K562 (cell line): Measurements from ENCODE around the gene PHF24. TPM values are rescaled to one million over a fixed set of nuclear protein-coding genes. Genes with fewer than 3 reads are reported as not detected.
A peak's percentile ranks its signal among the peaks of the same experiment; 100 is the strongest.

Experiments
- BCOR ChIP-seq: fragments of 450-650 bp; IDR thresholded peaks from 2 replicates; pipeline ENCODE4 v1.6.1; 2016
- CBFB ChIP-seq: sonication (generic); formaldehyde crosslinking; IDR thresholded peaks from 2 replicates; pipeline ENCODE4 v1.4.0; 2020; ENCODE audit warnings: mild to moderate bottlenecking, missing genetic modification reagents
- E2F1 ChIP-seq: sonication (generic); formaldehyde crosslinking; IDR thresholded peaks from 2 replicates; pipeline ENCODE4 v1.8.1; 2023; ENCODE audit warnings: mild to moderate bottlenecking, missing genetic modification reagents, moderate library complexity
- HNRNPH1 ChIP-seq: fragments of 200-400 bp; formaldehyde crosslinking; optimal IDR thresholded peaks from 2 replicates; pipeline ENCODE3; 2017; ENCODE audit warnings: low read depth, mild to moderate bottlenecking, low read length, moderate library complexity
- HNRNPL ChIP-seq: fragments of 200-400 bp; formaldehyde crosslinking; IDR thresholded peaks from 2 replicates; pipeline ENCODE4 v1.6.1; 2017; ENCODE audit warnings: low read depth, mild to moderate bottlenecking, low read length
- HNRNPUL1 ChIP-seq: fragments of 200-400 bp; formaldehyde crosslinking; IDR thresholded peaks from 2 replicates; pipeline ENCODE4 v1.6.1; 2017; ENCODE audit warnings: low read length
- MCM7 ChIP-seq, 2 experiments: fragments of 450-650 bp; IDR thresholded peaks; 2 replicates each; pipeline ENCODE4 v1.6.1; 2016 to 2018
- MEF2D ChIP-seq: conservative IDR thresholded peaks from 2 replicates; pipeline ENCODE4 v1.6.1; 2016; ENCODE audit warnings: low read depth, missing genetic modification characterization, missing compliant biosample characterization
- OTX1 ChIP-seq: fragments of 450-650 bp; formaldehyde crosslinking; IDR thresholded peaks from 2 replicates; pipeline ENCODE4 v1.4.0; 2022; ENCODE audit warnings: mild to moderate bottlenecking
- RAD21 ChIP-seq, 2 experiments: fragments of 250-450 bp in 1 of 2; fragments of 450-650 bp in 1 of 2; sonication (Bioruptor Pico) in 1 of 2; formaldehyde crosslinking in 1 of 2; IDR thresholded peaks in 1 of 2; conservative IDR thresholded peaks in 1 of 2; 2 replicates each; pipeline versions ENCODE4 v1.4.0 to v1.8.0; 2020 to 2022; ENCODE audit warnings: mild to moderate bottlenecking in 2 of 2, moderate library complexity in 1 of 2
- RCOR1 ChIP-seq, 2 experiments: IDR thresholded peaks; 2 replicates each; pipeline ENCODE4 v1.6.1; 2012; ENCODE audit warnings: low read depth in 2 of 2, low read length in 2 of 2, borderline replicate concordance in 1 of 2, improper control_type of control experiment in 1 of 2
- RHOXF2B ChIP-seq: fragments of 250-450 bp; sonication (Bioruptor Pico); conservative IDR thresholded peaks from 2 replicates; pipeline ENCODE4 v1.5.1; 2021
- SAFB2 ChIP-seq: fragments of 200-400 bp; formaldehyde crosslinking; IDR thresholded peaks from 2 replicates; pipeline ENCODE4 v1.6.1; 2018; ENCODE audit warnings: borderline replicate concordance, low read length, low read depth, moderate library complexity; ENCODE audit not compliant: severe bottlenecking
- SP1 ChIP-seq: sonication (generic); formaldehyde crosslinking; IDR thresholded peaks from 2 replicates; pipeline ENCODE4 v1.8.1; 2022; ENCODE audit warnings: mild to moderate bottlenecking, missing genetic modification reagents
- STAT5A ChIP-seq: IDR thresholded peaks from 2 replicates; pipeline ENCODE4 v1.6.1; 2012; ENCODE audit warnings: low read length, inconsistent platforms, borderline replicate concordance
- THAP12 ChIP-seq: fragments of 250-450 bp; sonication (Bioruptor Pico); IDR thresholded peaks from 2 replicates; pipeline ENCODE4 v1.9.0; 2021; ENCODE audit warnings: mild to moderate bottlenecking, inconsistent platforms
- TOE1 ChIP-seq, 2 experiments: fragments of 450-650 bp in 1 of 2; sonication (generic) in 1 of 2; formaldehyde crosslinking in 1 of 2; IDR thresholded peaks; 2 replicates each; pipeline versions ENCODE4 v1.7.1 to v1.8.0; 2016 to 2022; ENCODE audit warnings: borderline replicate concordance in 2 of 2, mild to moderate bottlenecking in 2 of 2, antibody characterized with exemption in 1 of 2, inconsistent platforms in 1 of 2, low read depth in 1 of 2, missing genetic modification reagents in 1 of 2, moderate library complexity in 1 of 2
- ZBTB7A ChIP-seq: IDR thresholded peaks from 2 replicates; pipeline ENCODE4 v1.6.1; 2011; ENCODE audit warnings: low read depth, mild to moderate bottlenecking, low read length, moderate library complexity, borderline replicate concordance; ENCODE audit not compliant: control insufficient read depth
- ZNF280A ChIP-seq: fragments of 450-650 bp; IDR thresholded peaks from 2 replicates; pipeline ENCODE4 v1.6.1; 2018; ENCODE audit warnings: mild to moderate bottlenecking, low read depth; ENCODE audit not compliant: partially characterized antibody
- ZNF699 ChIP-seq: fragments of 250-450 bp; sonication (Bioruptor Pico); IDR thresholded peaks from 2 replicates; pipeline ENCODE4 v1.8.0; 2021; ENCODE audit warnings: mild to moderate bottlenecking, moderate library complexity; ENCODE audit not compliant: insufficient replicate concordance
- ZNF766 ChIP-seq: fragments of 200-800 bp; sonication (Bioruptor generic); conservative IDR thresholded peaks from 2 replicates; pipeline ENCODE4 v1.6.1; 2016; ENCODE audit warnings: missing genetic modification characterization, missing compliant biosample characterization
- polyA plus RNA-seq, 8 experiments: library from polyadenylated mRNA; depleted of rRNA in 4 of 8; stranded (reverse) in 5 of 8; unstranded in 3 of 8; fragments of >200 nt; fragmentation: Nextera tagmentation in 2 of 8; fragmentation: Illumina TruSeq in 1 of 8; extraction: Ambion mirVana in 2 of 8; extraction: Trizol in 1 of 8; gene quantifications; 2 replicates each; pipeline versions ENCODE4 v1.2.1 to v1.2.3, GENCODE V29; 2011 to 2014; ENCODE audit warnings: inconsistent platforms in 1 of 8, missing spikeins in 1 of 8
- total RNA-seq, 7 experiments: library from RNA; depleted of rRNA in 6 of 7; stranded (reverse); fragments of >200 nt in 6 of 7; fragmentation: Illumina TruSeq in 2 of 7; extraction: Trizol in 2 of 7; gene quantifications; 2 replicates each; pipeline versions ENCODE4 v1.2.1 to v1.2.3, GENCODE V29; 2011 to 2021; ENCODE audit warnings: low replicate concordance in 1 of 7

Gene PHF24
- total and polyA plus RNA-seq, 9 of the 15 experiments (the other 6 are each of a cell fraction or from before 2014, with no cell fraction given): 0.01 TPM; not detected in 7

- TF ChIP-seq THAP12 (CRISPR knock-in tag) (no peak), HNRNPL (no peak), MCM7 (IDR thresholded peaks at IDR 0.05) (no peak), CBFB (no peak), SP1 (CRISPR knock-in tag) (no peak), BCOR (0 out of 2 replicates have a peak, but pooled peaks have one; percentile 13), STAT5A (no peak), ZNF699 (CRISPR knock-in tag) (no peak), RCOR1 (IDR thresholded peaks at IDR 0.05; ENCODE audit: borderline replicate concordance in 1 of 2, low read depth in 2 of 2, low read length in 2 of 2) (no peak), HNRNPUL1 (no peak), E2F1 (CRISPR knock-in tag) (no peak), ZNF766 (CRISPR knock-in tag) (no peak), SAFB2 (no peak), RHOXF2B (no peak), TOE1 (IDR thresholded peaks at IDR 0.05; ENCODE audit: borderline replicate concordance) (no peak), TOE1 (CRISPR knock-in tag; IDR thresholded peaks at IDR 0.05; ENCODE audit: borderline replicate concordance, low read depth) (no peak), MEF2D (tag) (no peak), HNRNPH1 (no peak), ZNF280A (no peak), ZBTB7A (peak; percentile 61; the same call in 1 of the 2 replicates), RAD21 (CRISPR knock-in tag; conservative IDR thresholded peaks at IDR 0.05 in 1 of 2, IDR thresholded peaks at IDR 0.05 in 1 of 2) (no peak), OTX1 (CRISPR knock-in tag) (0 out of 2 replicates have a peak, but pooled peaks have one; percentile 21)
Observed at GRCh38 chr9:34988218-34989002, 30.3 kb downstream of the PHF24 start (continued).
